Skeletal muscle tissue (tissue), 4 donors: Measurements from ENCODE around the gene UBTD1. TPM values are rescaled to one million over a fixed set of nuclear protein-coding genes. Genes with fewer than 3 reads are reported as not detected.

Source experiments
- H3K27ac ChIP-seq: one replicate; pipeline ENCODE4 v1.7.0; 2013; ENCODE audit warnings: mild to moderate bottlenecking, low read depth, low read length, inconsistent platforms
- H3K27me3 ChIP-seq, 3 donors: one replicate each; pipeline ENCODE4 v1.7.0; 2013; ENCODE audit warnings: low read length in 3 of 3; ENCODE audit not compliant: control insufficient read depth in 3 of 3, insufficient read depth in 3 of 3
- H3K36me3 ChIP-seq, 3 donors: one replicate each; pipeline ENCODE4 v1.7.0; 2013; ENCODE audit warnings: low read length in 3 of 3; ENCODE audit not compliant: control insufficient read depth in 3 of 3, insufficient read depth in 3 of 3
- H3K4me1 ChIP-seq, 3 donors: one replicate each; pipeline ENCODE4 v1.7.0; 2013; ENCODE audit warnings: low read length in 3 of 3, mild to moderate bottlenecking in 3 of 3; ENCODE audit not compliant: control insufficient read depth in 3 of 3, insufficient read depth in 3 of 3
- H3K4me3 ChIP-seq, 3 donors: one replicate each; pipeline ENCODE4 v1.7.0; 2013; ENCODE audit warnings: low read length in 3 of 3
- H3K9ac ChIP-seq, 3 donors: one replicate each; pipeline ENCODE4 v1.7.0; 2013; ENCODE audit warnings: low read length in 3 of 3, mild to moderate bottlenecking in 3 of 3, moderate library complexity in 2 of 3, low read depth in 1 of 3
- H3K9me3 ChIP-seq, 3 donors: one replicate each; pipeline ENCODE4 v1.7.0; 2013; ENCODE audit warnings: low read length in 3 of 3; ENCODE audit not compliant: control insufficient read depth in 3 of 3
- total RNA-seq: library from RNA; depleted of rRNA; stranded (reverse); fragments of >200 nt; gene quantifications from one replicate; pipeline ENCODE4 v1.2.3, GENCODE V29; 2014
- donor health status: Osteomylitis.

The UBTD1 gene
- total RNA-seq, 1 donor from 2014 or later, result 8.4 TPM

GRCh38 chr10:97542169-97543024, 43.7 kb downstream of the UBTD1 start:
- Histone ChIP-seq H3K9ac (peak overlapping the region; percentile 9 to 66 (median 35)), H3K27ac (peak overlapping the region; percentile 89), H3K9me3 (no peaks in the 10 kb centered on the region), H3K36me3 (no peaks in the 10 kb centered on the region), H3K4me1 (peaks cover 41 to 64% (median 50%) of the 10 kb centered on the region in 3 donors), H3K27me3 (no peaks in the 10 kb centered on the region), H3K4me3 (no peak overlapping the region)

DNA sequence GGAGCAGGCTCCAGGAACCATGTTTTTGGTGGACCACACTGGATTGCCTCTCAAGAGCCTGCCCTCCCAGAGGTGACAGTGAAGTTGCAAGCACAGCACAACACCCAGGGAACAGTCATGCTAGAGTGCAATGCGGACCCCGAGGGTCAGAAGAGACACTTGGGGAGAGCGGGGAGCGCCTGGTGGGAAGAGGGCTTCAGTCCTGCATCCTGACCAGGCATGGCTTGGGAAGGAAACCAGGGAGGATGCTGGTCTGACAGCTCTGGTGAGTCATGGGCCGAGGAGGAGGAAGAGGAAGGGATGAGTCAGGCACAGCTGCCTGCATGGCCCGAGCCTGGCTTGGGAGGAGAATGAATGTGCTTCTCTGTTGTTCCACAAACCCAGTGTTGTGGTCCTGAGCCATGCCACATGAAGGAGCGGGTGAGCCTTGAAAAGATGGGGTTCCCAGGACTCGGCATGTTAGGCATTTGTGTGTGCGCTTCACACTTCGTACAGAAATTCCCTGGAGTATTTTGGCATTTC, 44.4 kb downstream of the UBTD1 start:
- H3K27me3 ChIP-seq, result no peaks in the 10 kb centered on the region
- no peaks in the 10 kb centered on the region for H3K9me3 ChIP-seq
- H3K36me3 ChIP-seq, result no peaks in the 10 kb centered on the region
- H3K9ac ChIP-seq, result peak overlapping the region in 2 of 3 donors; percentile 9 to 66
- peak overlapping the region in 2 of 3 donors; percentile 17 to 29 for H3K4me3 ChIP-seq
- peak overlapping the region; percentile 89 for H3K27ac ChIP-seq
- peaks cover 44 to 71% (median 56%) of the 10 kb centered on the region in 3 donors for H3K4me1 ChIP-seq

DNA sequence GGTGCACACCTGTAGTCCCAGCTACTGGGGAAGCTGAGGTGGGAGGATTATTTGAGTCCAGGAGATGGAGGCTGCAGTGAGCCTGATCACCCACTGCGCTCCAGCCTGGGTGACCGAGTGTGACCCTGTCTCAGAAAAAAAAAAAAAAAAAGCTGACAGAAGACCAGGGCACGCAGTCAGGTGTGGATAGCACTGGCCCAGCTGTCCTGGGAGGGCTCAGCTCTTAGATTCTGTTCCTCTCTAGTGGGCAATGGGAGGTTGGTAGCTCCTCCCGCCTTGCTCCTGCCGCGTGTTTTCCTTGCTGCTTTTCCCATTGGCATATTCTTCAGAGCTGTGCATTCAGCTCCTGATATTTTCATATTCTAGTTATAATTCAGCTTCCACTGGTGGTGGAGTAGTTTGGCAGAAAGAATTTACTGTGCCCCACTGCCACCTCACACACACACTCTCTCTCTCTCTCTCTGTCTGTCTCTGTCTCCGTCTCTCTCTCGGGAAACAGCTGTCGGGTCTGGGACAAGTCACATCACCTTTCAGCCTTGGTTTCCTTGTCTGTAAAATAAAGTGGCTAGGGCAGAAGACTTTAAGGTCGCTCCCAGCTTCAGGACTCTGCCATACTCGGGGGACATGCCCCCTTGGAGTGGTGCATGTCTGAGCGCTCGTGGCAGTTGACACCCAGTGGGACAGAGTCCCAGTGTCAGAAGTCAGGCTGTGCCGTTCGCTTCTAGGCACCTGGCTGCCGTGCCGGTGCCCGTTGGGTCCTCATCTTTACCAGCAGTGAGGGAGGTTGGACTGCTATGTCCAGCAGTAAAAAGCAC, 47.9 kb downstream of the UBTD1 start:
- no peaks in the 10 kb centered on the region for H3K27me3 ChIP-seq
- H3K36me3 ChIP-seq, result peaks cover 0 to 2% (median 0%) of the 10 kb centered on the region in 3 donors
- H3K4me1 ChIP-seq, result peaks cover 61 to 76% (median 65%) of the 10 kb centered on the region in 3 donors
- H3K4me3 ChIP-seq, result peak overlapping the region in 2 of 3 donors; percentile 52 to 54
- peak overlapping the region; percentile 53 for H3K27ac ChIP-seq
- peak overlapping the region in 2 of 3 donors; percentile 47 to 70 for H3K9ac ChIP-seq
- H3K9me3 ChIP-seq, result no peaks in the 10 kb centered on the region

DNA sequence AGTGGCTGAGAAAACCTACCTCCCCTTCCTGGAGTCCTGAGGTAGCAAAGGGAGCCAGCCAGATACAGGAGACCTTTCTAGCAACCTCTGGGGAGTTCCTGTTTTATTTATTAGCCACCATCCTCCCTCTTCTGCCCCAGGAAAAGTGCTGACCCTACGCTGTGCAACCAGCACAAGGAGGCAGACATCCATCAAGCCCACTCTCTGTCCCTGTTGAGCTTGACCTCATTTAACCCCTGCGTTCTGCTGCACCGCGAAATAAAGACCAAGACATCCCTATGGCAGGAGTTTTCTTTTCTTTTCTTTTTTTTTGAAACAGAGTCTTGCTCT, 48.5 kb downstream of the UBTD1 start:
- peaks cover 57 to 71% (median 64%) of the 10 kb centered on the region in 3 donors for H3K4me1 ChIP-seq
- H3K9me3 ChIP-seq, result no peaks in the 10 kb centered on the region
- peak overlapping the region in 2 of 3 donors; percentile 47 to 70 for H3K9ac ChIP-seq
- peak overlapping the region; percentile 53 for H3K27ac ChIP-seq
- peak overlapping the region in 2 of 3 donors; percentile 52 to 54 for H3K4me3 ChIP-seq
- H3K36me3 ChIP-seq, result peaks cover 0 to 2% (median 0%) of the 10 kb centered on the region in 3 donors
- H3K27me3 ChIP-seq, result no peaks in the 10 kb centered on the region

DNA sequence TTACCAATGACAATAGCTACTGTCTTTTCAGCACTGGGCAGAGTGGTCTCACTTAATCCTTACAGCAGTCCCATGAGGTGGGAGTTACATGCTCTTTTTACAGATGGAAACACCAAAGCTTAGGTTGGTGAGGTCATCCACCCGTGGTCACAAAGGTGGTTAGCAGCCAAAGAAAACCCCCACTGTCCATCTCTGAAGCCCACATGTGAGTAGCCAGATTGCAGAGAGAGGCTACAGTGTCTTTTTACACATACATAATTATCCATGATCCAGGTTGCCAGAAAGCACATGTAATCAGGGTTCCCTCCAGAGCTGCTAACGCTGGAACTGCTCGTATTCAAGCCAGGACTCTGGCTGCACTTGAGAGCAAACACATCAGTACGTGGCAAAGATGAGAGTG, 49.2 kb downstream of the UBTD1 start:
- H3K9me3 ChIP-seq, result no peaks in the 10 kb centered on the region
- no peak overlapping the region for H3K27ac ChIP-seq
- H3K4me3 ChIP-seq, result no peak overlapping the region
- H3K27me3 ChIP-seq, result no peaks in the 10 kb centered on the region
- H3K9ac ChIP-seq, result no peak overlapping the region
- H3K4me1 ChIP-seq, result peaks cover 49 to 64% (median 56%) of the 10 kb centered on the region in 3 donors
- peaks cover 0 to 2% (median 0%) of the 10 kb centered on the region in 3 donors for H3K36me3 ChIP-seq

DNA sequence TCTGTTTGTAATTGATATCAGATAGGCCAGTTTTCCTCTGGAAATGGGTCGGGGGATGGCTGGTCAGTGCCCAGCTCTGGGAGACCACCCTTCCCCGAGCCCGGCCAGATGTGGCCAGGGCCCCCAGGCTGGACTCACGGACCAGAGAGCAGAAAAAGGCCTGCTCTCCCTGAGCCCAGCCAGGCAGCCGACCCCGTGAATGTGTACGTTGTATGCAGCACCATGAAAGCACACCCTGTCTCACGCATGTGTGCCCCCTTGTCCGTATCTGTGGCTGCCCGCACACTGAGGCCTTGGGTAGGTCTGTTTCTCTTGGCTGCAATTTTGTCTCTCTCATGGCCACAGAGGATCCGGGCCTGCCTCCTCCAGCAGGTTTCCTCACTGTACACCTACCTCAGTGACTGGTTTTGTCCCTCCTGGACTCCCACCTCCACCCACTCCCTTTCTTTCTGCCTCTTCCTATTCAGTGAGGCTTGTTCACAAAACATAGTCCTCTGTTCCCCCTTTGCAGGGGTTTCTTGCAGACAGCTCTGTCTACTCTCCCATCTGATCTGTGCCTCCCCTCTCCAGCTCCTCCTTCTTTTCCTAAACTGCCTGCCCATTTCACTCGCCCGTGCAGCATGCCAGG, 50.2 kb downstream of the UBTD1 start:
- H3K27me3 ChIP-seq, result no peaks in the 10 kb centered on the region
- H3K36me3 ChIP-seq, result peaks cover 0 to 2% (median 0%) of the 10 kb centered on the region in 3 donors
- no peaks in the 10 kb centered on the region for H3K9me3 ChIP-seq
- H3K4me1 ChIP-seq, result peaks cover 49 to 60% (median 55%) of the 10 kb centered on the region in 3 donors
- peak overlapping the region; percentile 83 for H3K27ac ChIP-seq
- no peak overlapping the region for H3K4me3 ChIP-seq
- H3K9ac ChIP-seq, result peak overlapping the region in 1 of 3 donors; percentile 25

DNA sequence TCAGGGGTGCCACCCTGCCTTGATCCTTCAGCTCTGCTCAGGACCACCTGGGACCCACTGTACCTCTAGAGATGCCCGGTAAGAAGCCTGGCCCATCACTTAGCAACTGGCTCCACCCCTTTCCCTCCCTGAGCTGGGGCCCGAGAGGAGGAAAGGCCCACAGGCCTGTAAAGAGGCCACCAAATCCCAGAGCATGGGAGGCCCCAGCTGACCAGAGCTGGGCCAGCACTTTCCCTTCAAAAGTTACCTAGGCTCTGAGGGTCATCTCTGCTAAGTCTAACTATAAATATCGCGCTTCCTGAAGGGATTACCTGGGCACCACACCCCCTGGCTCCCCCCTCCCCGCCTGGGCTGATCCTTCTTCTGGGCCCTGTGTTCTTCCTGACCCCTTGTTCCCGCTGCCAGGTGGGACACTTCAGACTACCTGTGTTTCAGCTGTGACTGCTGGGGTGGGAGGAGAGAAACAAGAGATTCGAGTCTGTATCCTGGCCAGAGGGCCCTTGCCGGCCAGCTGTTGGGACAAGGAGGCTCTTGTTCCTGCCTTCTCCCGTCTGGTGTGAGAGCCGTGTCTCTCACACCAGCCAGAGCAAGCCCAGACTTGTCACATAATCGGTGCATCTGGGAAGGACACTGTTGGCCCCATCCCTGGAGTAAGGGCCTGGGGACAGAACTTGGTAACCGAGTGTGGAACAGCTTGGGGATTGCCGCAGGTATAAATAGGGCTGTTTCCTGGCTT, 51.0 kb downstream of the UBTD1 start:
- no peaks in the 10 kb centered on the region for H3K27me3 ChIP-seq
- peak overlapping the region in 2 of 3 donors; percentile 6 to 40 for H3K4me3 ChIP-seq
- H3K4me1 ChIP-seq, result peaks cover 51 to 62% (median 57%) of the 10 kb centered on the region in 3 donors
- H3K27ac ChIP-seq, result peak overlapping the region; percentile 83
- H3K9me3 ChIP-seq, result no peaks in the 10 kb centered on the region
- H3K36me3 ChIP-seq, result peaks cover 0 to 2% (median 0%) of the 10 kb centered on the region in 3 donors
- peak overlapping the region; percentile 62 to 69 (median 65) for H3K9ac ChIP-seq

DNA sequence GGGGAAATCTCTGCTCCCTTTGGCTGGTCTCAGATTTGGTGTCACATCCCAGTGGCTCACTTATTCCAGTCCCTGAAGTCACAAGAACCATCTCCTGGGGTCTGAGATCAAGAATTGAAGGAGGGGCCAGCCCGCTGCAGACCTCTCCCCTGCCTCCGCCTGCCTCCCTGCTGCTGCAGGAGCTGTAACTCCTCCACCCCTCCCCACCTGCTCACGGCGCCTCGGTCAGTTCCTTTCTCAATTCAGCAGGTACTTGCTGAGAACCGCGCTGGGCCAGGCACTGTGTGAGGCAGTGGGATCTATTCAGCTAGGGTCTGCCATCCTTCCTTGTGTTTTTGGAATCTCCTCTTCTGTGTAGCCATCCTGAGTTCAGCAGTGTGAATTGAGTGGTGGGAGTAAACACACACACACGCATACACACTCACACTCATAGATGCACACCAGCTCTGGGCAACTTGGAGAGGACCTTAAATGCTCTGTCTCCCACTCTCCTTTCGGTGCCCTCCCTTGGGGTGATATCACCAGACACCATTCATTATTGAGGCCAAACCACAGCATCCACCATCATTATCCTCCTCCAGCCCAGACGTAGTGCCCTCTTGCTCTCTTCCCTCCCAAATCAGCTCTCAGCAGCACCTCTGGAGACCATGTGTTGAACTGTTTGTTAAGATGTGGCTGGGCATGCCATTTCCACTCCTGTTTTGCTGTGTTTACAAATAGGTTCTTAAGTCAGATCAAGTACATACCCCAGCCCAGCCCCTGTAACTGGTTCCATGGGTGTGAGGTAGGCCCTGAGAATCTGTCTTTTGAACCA, 51.8 kb downstream of the UBTD1 start:
- H3K9ac ChIP-seq, result peak overlapping the region; percentile 62 to 69 (median 65)
- peaks cover 0 to 2% (median 0%) of the 10 kb centered on the region in 3 donors for H3K36me3 ChIP-seq
- H3K4me1 ChIP-seq, result peaks cover 51 to 66% (median 61%) of the 10 kb centered on the region in 3 donors
- H3K4me3 ChIP-seq, result peak overlapping the region in 2 of 3 donors; percentile 6 to 40
- peak overlapping the region; percentile 83 for H3K27ac ChIP-seq
- H3K9me3 ChIP-seq, result no peaks in the 10 kb centered on the region
- no peaks in the 10 kb centered on the region for H3K27me3 ChIP-seq
